ENCODE results near the gene PHYKPL. TPM values are rescaled to one million over a fixed set of nuclear protein-coding genes. Genes with fewer than 3 reads are reported as not detected.

PHYKPL gene
- total RNA-seq, 1 donor from 2014 or later, result 28.4 TPM

GRCh38 chr5:178192787-178193186 is 39.8 kb downstream of the PHYKPL start:
- DNase-seq (ENCODE audit: low read depth in 2 of 2), result no peak

- DNase-seq (ENCODE audit: low read depth in 2 of 2), result no peak
Observed at GRCh38 chr5:178192244-178192643, 40.4 kb downstream of the PHYKPL start.

- no peak for DNase-seq (ENCODE audit: low read depth in 2 of 2)
Observed at GRCh38 chr5:178191661-178192060, 40.9 kb downstream of the PHYKPL start.

- no peak for DNase-seq (ENCODE audit: low read depth in 2 of 2)
Observed at GRCh38 chr5:178189433-178189832, 43.2 kb downstream of the PHYKPL start.

GRCh38 chr5:178187014-178187413 is 45.6 kb downstream of the PHYKPL start, which contains the start of gene GMCL2:
Gene GMCL2, minus strand, starts transcription at chr5:178187371. Its CDS starts 72 bp downstream, at chr5:178187299.
- DNase-seq (ENCODE audit: low read depth in 2 of 2), result no peak

- no peak for DNase-seq (ENCODE audit: low read depth in 2 of 2)
Observed at GRCh38 chr5:178186427-178186826, 46.2 kb downstream of the PHYKPL start.

GRCh38 chr5:178182158-178182876 is 50.3 kb downstream of the PHYKPL start:
- DNase-seq (ENCODE audit: low read depth in 2 of 2), result no peak

GRCh38 chr5:178180141-178180863 is 52.3 kb downstream of the PHYKPL start:
- DNase-seq (ENCODE audit: low read depth in 2 of 2), result no peak

- DNase-seq (ENCODE audit: low read depth in 2 of 2), result no peak
Observed at GRCh38 chr5:178177569-178177968, 55.0 kb downstream of the PHYKPL start.

- no peak for DNase-seq (ENCODE audit: low read depth in 2 of 2)
Observed at GRCh38 chr5:178176791-178177190, 55.8 kb downstream of the PHYKPL start.

- no peak for DNase-seq (ENCODE audit: low read depth in 2 of 2)
Observed at GRCh38 chr5:178174456-178174855, 58.1 kb downstream of the PHYKPL start.

- no peak for DNase-seq (ENCODE audit: low read depth in 2 of 2)
Observed at GRCh38 chr5:178170455-178170854, 62.1 kb downstream of the PHYKPL start.

- no peak for DNase-seq (ENCODE audit: low read depth in 2 of 2)
Observed at GRCh38 chr5:178165581-178165980, 67.0 kb downstream of the PHYKPL start.

GRCh38 chr5:178163772-178164735 is 68.5 kb downstream of the PHYKPL start:
- DNase-seq (ENCODE audit: low read depth in 2 of 2), result peak; percentile 47 to 71

- DNase-seq (ENCODE audit: low read depth in 2 of 2), result no peak
Observed at GRCh38 chr5:178162481-178162880, 70.1 kb downstream of the PHYKPL start.

- DNase-seq (ENCODE audit: low read depth in 2 of 2), result no peak
Observed at GRCh38 chr5:178160176-178160575, 72.4 kb downstream of the PHYKPL start.

Other genes starting within 250 kb of the PHYKPL start
- gene PROP1, start 236.6 kb downstream of the PHYKPL start, total RNA-seq, result not detected in 2 replicates
- 22.2 and 24.7 TPM in 2 replicates for gene N4BP3, start 119.3 kb downstream of the PHYKPL start, total RNA-seq
- gene RMND5B, start 101.8 kb downstream of the PHYKPL start, total RNA-seq, result 29.4 and 33.6 TPM in 2 replicates
- 106 and 132 TPM in 2 replicates for gene NHP2, start 78.9 kb downstream of the PHYKPL start, total RNA-seq
- gene GMCL2, start 45.4 kb downstream of the PHYKPL start, total RNA-seq, result not detected in 2 replicates
- 37.5 and 46.4 TPM in 2 replicates for gene HNRNPAB, start 28.3 kb downstream of the PHYKPL start, total RNA-seq